Muscle of back (tissue), 11 donors: ENCODE data around the gene POLE4. TPM values are rescaled to one million over a fixed set of nuclear protein-coding genes. Genes with fewer than 3 reads are reported as not detected.

Source experiments
- DNase-seq, 3 donors: peaks; one replicate each; pipeline versions ENCODE4 v3.0.0 to v3.0.0-alpha.2; 2013
- polyA plus RNA-seq, 10 donors: library from polyadenylated mRNA; unstranded; fragments of 120-200 nt; gene quantifications; one replicate each; pipeline ENCODE4 v1.2.1, GENCODE V29; 2013; ENCODE audit not compliant: insufficient read length in 10 of 10

Gene POLE4
- polyA plus RNA-seq, 10 donors: 40.9 to 57.7 (median 53.1) TPM

DNA sequence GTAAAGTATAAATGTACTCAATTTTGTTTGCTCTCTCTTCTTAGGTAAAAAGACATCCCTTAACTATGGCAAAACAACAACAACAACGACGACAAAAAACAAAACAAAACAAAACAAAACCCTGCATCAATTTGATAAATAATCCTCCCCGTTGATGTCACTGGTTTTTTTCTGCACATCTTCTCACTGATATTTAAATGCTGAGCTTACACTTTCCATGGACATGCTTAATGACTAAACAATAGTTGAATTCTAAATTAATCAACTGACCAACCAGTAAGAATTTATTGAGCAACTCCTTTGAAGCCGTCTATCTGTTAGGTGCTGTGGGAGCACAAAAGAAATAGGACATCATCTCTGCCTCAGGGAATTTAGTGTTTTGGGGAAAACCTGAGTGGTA lies 20.2 kb upstream of the POLE4 start:
- DNase-seq: no peak

DNA sequence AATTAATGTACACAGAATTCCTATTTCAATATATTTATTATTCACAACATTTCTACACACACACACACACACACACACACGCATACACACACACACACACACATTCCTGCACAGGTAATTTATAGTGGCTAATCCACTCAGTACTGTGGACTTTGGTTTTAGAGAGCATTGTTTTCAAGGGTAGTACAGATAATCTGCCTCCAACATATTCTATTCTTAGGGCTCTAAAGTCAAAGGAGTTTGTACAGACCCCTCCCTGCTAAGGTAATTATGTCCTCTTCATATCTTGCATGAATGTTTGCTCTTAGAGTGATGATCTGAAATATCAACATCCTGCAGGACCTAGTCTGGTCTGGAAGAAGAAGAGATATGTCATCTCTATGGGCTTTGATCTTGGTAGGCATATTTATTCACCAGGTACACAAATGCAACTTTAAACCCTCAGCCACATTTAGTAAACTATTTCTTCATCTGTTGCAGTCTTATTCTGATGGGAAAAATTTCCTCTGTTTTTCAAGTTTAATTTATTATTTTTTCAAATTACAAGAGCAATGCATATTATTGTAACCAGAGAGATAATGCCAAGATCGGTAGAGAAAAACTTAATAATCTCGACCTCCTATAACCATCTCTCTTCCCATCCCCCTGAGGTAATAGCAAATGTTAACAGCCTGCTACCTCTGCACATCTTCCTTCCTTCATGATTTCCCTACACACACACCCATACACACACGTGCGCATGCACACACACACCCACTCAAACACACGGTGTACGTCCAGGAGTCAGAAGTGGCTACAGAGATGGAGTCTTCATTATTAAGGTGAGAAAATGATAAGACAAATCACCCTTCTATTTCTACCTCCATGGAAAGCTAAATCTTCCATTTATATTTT lies 18.3 kb upstream of the POLE4 start:
- no peak for DNase-seq

- DNase-seq: no peak
Observed at GRCh38 chr2:74941284-74941683, 17.2 kb upstream of the POLE4 start.

DNA sequence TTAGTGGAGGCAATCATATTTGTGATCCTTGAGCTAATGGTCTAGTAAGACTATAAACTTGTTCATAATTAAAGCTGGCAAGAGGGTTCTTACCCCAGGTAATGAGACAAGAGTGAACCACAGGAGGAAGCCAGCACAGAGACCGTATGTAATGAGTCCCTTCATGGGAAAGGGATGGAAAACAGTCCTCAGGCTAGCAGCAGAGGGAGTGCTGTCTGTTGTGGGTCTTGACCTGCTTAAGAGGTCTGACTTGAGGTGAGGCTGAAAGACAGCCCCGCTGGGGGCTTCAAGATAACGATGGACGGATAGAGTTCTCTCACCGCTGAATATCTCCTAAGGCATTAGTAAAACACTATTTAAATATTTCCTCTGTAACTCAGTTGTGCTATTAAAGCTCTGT lies 16.2 kb upstream of the POLE4 start:
- DNase-seq: no peak

DNA sequence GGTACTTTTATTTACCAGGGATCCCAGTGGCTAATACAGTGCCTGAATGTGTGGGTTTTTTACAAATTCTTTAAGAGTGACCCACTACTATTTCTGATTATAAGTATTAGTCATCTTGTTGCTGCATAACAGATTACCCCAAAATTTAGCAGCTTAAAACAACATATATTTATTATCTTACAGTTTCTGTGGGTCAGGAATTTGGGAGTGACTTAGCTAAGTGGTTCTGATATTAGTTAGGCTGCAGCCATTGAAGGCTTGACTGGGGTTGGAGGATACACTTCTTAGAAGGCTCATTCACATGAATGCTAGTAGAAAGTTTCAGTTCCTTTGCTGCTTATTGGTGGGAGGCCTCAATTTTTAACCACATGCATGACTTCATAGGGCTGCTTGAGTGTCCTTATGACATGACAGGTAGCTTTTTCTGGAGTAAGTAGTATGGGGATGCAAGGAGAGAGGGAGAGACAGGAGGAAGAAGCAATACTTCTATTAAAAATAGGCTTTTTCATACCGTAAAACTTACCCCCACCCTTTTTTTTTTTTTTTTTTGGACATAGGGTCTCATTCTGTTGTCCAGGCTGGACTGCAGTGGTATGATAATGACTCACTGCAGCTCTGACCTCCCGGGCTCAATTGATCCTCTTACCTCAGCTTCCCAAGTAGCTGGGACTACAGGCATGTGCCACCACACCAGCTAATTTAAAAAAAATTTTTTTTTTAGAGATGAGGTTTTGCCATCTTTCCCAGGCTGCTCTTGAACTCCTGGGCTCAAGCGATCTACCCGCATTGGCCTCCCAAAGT lies 13.3 kb upstream of the POLE4 start:
- DNase-seq: no peak

DNA sequence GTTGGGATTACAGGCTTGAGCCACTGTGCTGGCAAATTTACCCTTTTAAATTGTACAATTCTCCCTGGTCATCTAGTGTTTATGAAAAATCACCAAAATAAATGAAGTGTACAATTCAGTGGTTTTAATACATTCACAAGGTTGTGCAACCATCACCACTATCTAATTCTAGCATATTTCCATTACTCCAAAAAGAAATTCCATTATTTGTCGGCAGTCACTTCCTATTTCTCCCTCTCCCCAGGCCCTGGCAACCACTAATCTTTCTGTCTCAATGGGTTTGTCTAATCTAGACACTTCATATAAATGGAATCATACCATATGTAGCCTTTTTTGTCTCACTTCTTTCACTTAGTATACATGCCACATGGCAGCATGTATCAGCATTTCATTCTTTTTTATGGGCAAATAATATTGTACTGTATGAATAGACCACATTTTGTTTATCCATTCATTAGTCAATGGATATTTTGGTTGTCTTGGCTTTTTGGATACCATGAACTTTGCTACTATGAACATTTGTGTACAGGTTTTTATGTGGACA lies 12.6 kb upstream of the POLE4 start:
- DNase-seq: no peak

DNA sequence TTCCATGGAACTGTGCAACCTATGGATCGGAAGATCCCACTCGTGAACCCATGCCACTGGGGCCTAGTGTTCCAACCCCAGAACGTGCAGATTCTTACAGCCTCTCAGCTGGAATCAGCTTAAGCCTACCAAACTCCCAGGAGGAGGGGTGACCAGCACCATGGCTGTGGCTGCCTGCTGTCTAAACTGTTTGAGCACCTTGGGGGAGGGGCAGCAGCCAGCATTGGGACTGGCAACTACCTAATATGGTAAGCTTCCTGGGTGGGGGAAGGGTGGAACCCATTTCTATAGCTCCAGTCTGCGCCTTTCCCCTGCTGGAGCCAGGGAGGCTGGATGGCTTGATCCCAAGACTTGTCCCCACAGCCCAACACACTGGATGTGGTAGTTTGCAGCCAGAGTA lies 10.7 kb upstream of the POLE4 start:
- DNase-seq: no peak

DNA sequence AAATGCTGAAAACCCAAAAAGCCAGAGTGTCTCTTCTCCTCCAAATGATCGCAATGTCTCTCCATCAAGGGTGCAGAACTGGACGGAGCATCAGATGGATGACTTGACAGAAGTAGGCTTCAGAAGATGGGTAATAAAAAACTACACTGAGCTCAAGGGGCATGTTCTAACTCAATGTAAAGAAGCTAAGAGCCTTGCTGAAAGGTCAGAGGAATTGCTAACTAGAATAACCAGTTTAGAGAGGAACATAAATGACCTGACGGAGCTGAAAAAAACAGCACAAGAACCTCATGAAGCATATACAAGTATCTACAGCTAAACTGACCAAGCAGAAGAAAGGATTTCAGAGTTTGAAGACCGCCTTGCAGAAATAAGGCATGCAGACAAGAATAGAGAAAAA lies 9.7 kb upstream of the POLE4 start:
- no peak for DNase-seq

DNA sequence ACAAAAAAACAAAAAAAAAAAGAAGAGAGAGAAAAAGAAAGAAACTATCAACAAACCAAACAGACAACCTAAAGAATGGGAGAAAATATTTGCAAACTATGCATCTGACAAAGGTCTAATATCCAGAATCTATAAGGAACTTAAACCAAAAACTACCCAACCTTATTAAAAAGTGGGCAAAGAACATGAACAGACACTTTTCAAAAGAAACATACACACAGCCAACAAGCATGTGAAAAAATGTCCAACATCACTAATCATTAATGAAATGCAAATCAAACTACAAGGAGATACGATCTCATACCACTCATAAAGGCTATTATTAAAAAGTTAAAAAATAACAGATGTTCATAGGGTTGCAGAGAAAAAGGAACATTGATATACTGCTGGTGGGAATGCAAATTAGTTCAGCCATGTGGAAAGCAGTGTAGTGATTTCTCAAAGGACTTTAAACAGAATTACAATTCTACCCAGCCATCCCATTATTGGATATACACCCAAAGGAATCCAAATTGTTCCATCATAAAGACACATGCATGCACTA lies 7.2 kb upstream of the POLE4 start:
- no peak for DNase-seq

DNA sequence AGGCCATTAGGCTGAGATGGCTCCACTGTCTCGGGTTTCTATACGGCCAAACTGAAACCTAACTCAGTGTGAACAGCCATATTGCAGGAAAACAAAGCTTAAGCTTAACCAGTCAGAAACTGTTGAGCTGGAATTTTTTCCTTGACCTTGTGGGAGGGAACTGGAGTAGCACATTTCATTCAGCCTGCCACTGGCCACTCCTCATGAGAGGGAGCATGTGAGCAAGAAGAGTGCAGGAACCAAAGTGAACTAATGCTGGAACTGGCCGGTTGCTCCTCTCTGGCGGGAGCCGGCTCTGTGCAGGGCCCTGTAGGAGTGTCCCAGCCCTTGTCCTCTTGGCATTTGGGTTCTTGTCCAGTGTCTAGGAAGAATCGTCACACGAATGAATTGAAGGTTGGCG lies 5.9 kb upstream of the POLE4 start:
- DNase-seq: no peak

DNA sequence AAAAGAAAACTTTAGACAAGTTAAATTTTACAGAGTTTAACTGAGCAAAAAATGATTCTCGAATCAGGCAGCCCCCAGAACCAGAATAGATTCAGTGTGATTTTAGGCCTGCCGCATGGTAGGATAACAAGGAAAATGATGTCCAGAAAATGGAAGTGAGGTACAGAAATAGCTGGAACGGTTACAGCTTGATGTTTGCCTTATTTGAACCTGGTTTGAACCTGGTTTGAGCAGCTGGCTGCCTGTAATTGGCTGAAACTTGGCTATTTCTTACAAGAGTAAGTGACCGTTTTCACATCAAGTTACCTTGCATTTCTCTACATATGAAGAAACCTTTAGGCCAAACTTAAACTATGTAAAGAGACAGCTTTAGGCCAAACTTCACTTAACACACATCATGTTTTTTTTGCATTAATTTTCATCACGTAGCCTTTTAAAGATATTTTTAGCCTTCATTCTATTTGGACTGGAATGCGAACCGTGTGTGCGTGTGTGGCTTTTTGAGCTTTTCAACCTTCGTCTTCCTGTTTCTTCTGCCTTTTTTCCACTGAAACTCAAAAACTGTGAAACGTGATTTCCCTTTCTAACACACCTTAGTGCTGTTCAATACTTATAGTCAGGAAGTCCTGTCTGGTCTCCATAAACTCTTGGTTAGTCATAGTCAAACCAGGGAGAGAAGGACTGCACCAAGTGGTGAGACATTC lies 4.5 kb upstream of the POLE4 start:
- DNase-seq: no peak

GRCh38 chr2:74954500-74954874 lies 4.0 kb upstream of the POLE4 start:
- no peak for DNase-seq

DNA sequence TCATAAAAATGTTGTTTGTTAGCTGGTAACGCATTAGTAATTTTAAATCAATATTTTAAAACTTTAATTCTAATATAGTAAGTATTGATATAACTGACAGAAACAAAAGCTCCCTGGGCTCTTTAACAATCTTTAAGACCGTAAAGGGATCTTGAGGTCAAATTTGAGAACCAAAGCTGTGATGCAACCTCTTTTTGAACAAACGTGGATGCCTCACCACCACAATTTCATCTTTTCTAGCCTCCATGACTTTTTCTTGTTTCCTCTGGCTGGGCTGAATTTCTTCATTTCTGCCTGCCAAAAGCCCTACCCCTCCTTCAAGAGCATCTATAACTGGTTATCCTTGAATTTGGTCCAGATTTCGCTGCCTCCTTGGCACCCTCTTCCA lies 563 bp upstream of the POLE4 start:
- DNase-seq: peak in 1 of 3 donors; percentile 7

GRCh38 chr2:74959106-74959751 lies 786 bp downstream of the POLE4 start:
- no peak for DNase-seq

GRCh38 chr2:74966887-74967286 lies 8.4 kb downstream of the POLE4 start:
- DNase-seq: no peak

DNA sequence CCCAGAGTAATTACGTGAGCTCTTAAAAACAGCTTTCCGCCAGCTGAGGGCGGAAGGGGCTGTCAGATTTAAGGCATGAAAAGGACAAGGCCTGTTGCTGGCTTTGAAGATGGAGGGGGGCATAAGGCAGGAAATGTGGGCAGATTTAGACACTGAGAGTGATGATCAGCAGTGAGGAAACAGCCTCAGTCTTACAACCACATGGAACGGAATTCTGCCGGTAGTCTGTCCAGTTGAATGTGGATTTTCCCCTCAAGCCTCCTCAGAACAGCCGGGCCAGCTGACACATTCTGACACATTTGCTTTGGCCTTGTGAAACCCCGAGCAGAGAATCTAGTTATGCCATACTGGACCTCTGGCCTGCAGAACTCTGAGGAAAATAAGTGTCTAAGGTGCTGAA lies 16.6 kb downstream of the POLE4 start:
- no peak for DNase-seq

- no peak for DNase-seq
Observed at GRCh38 chr2:74979844-74980243, 21.4 kb downstream of the POLE4 start.

DNA sequence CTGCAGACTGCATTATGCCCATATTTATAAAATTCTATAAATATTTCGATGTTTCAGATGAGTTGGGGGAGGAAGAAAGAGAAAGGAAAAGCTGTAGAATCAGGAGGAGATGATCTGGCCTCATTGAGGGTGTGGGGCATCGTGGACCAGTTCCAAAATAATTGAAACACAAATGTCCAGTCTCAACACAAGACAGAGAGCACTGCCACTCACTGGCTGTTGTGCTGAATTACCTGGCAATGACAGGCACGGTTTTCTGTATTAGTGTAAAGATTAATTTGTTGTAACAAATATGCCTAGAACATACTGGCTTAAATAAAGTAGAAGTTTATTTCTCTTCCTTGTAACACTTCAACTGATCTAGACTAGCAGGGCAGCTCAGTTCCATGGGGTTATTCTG lies 24.1 kb downstream of the POLE4 start:
- DNase-seq: no peak

- no peak for DNase-seq
Observed at GRCh38 chr2:74983631-74984392, 25.4 kb downstream of the POLE4 start.

DNA sequence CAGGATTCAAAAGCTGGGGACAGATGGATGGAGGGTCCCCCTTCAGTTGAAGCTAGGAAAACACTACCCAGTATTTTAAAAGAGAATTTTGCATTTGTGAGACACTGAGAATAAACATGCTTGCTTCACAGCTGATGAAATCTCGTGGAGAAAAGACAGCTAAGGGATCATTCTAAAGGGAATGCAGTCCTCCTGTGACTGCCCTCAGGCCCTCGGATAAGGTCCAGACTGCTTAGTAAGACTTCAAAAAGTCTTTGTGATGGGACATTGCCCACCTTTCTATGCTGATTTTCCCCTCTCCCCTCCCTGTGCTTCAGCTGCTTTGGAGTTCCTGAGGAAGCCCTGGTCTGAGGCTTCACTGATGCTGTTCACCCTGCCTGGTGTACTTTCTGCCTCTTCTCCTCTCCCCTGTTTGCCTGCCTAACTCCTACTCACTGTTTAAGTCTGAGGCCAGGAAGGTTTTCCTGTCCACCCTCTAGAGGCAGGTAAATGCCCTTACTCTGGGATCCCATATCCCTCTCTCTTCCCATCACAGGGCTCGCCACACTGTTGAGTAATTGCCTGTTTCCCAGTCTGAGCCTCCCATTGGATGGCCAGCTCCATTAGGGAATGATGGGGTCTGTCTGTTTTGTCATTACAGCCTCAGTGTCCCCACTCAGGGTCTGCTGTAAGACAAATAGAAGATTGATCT lies 26.6 kb downstream of the POLE4 start:
- DNase-seq: no peak
